ENCODE results near the gene SLC15A2.
"Not testable (repeated sequence)": the region's sequence is repeated elsewhere in the genome, so short reads cannot be mapped to it uniquely, and the experiment has no call there.

The SLC15A2 gene

GRCh38 chr3:121894301-121894990, at the start of gene SLC15A2:
TSS of gene SLC15A2 (plus strand) at chr3:121894401. CDS start at chr3:121894477, 76 bp downstream.
- no peaks in the 10 kb centered on the region for H3K9me3 Mint-ChIP-seq
- H3K36me3 Mint-ChIP-seq (ENCODE audit: low read depth) = peaks cover 9% of the 10 kb centered on the region
- H3K27me3 Mint-ChIP-seq (ENCODE audit: low read depth) = no peaks in the 10 kb centered on the region
- H3K4me1 Mint-ChIP-seq (ENCODE audit: low read depth) = no peaks in the 10 kb centered on the region
- no peak within 1 kb of the TSS for H3K27ac Mint-ChIP-seq
- H3K4me3 Mint-ChIP-seq = no peak within 1 kb of the TSS

- Mint-ChIP-seq H3K9me3 (no peaks in the 10 kb centered on the region), H3K4me3 (no peak overlapping the region), H3K36me3 (ENCODE audit: low read depth) (peaks cover 21% of the 10 kb centered on the region), H3K27me3 (ENCODE audit: low read depth) (no peaks in the 10 kb centered on the region), H3K27ac (no peak overlapping the region), H3K4me1 (ENCODE audit: low read depth) (peaks cover 2% of the 10 kb centered on the region)
Observed at GRCh38 chr3:121844892-121845291, 49.3 kb upstream of the SLC15A2 start.

- Mint-ChIP-seq H3K27ac (no peak overlapping the region), H3K4me3 (no peak overlapping the region), H3K27me3 (ENCODE audit: low read depth) (no peaks in the 10 kb centered on the region), H3K36me3 (ENCODE audit: low read depth) (peaks cover 26% of the 10 kb centered on the region), H3K9me3 (no peaks in the 10 kb centered on the region), H3K4me1 (ENCODE audit: low read depth) (peaks cover 2% of the 10 kb centered on the region)
Observed at GRCh38 chr3:121852256-121852655, 41.9 kb upstream of the SLC15A2 start.

GRCh38 chr3:121855555-121855954, 38.6 kb upstream of the SLC15A2 start:
- Mint-ChIP-seq H3K9me3 (no peaks in the 10 kb centered on the region), H3K27me3 (ENCODE audit: low read depth) (no peaks in the 10 kb centered on the region), H3K36me3 (ENCODE audit: low read depth) (peaks cover 36% of the 10 kb centered on the region), H3K27ac (no peak overlapping the region), H3K4me3 (no peak overlapping the region), H3K4me1 (ENCODE audit: low read depth) (peaks cover 2% of the 10 kb centered on the region)

DNA sequence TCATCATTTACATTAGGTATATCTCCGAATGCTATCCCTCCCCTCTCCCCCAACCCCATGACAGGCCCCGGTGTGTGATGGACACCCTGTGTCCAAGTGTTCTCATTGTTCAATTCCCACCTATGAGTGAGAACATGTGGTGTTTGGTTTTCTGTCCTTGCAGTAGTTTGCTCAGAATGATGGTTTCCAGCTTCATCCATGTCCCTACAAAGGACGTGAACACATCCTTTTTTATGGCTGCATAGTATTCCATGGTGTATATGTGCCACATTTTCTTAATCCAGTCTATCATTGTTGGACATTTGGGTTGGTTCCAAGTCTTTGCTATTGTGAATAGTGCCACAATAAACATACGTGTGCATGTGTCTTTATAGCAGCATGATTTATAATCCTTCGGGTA, 36.4 kb upstream of the SLC15A2 start:
- H3K4me3 Mint-ChIP-seq, H3K9me3 Mint-ChIP-seq: not testable (repeated sequence)

GRCh38 chr3:121863247-121863646, 31.0 kb upstream of the SLC15A2 start:
- H3K4me1 Mint-ChIP-seq (ENCODE audit: low read depth); H3K27ac Mint-ChIP-seq; H3K9me3 Mint-ChIP-seq; H3K27me3 Mint-ChIP-seq (ENCODE audit: low read depth); H3K4me3 Mint-ChIP-seq: not testable (repeated sequence)
- peaks cover 31% of the 10 kb centered on the region for H3K36me3 Mint-ChIP-seq (ENCODE audit: low read depth)

More for the DNA sequence above, 36.4 kb upstream of the SLC15A2 start:
- not testable (repeated sequence) for H3K27ac Mint-ChIP-seq; H3K27me3 Mint-ChIP-seq (ENCODE audit: low read depth); H3K4me1 Mint-ChIP-seq (ENCODE audit: low read depth)
- H3K36me3 Mint-ChIP-seq (ENCODE audit: low read depth) = peaks cover 44% of the 10 kb centered on the region

DNA sequence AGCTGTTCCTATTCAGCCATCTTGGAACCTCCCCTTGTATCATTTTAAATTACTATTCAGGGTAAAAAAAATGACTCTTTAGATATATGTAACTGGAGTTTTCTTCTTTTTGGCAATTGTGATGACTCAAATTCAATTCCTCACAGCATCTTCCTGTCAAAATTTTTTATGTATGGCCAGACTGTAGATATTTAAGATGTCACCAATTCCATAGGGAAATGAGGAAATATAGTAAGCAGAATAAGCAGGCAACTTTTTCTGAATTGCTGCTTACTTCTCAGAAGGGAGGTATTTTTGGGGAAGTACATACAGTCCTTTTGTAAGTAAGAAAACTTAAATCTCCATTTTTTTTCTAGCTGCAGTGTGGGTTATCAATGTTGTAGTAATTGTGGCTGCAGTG, 30.4 kb upstream of the SLC15A2 start:
- no peak overlapping the region for H3K27ac Mint-ChIP-seq
- peaks cover 30% of the 10 kb centered on the region for H3K36me3 Mint-ChIP-seq (ENCODE audit: low read depth)
- H3K9me3 Mint-ChIP-seq = no peaks in the 10 kb centered on the region
- H3K4me3 Mint-ChIP-seq = no peak overlapping the region
- peaks cover 2% of the 10 kb centered on the region for H3K4me1 Mint-ChIP-seq (ENCODE audit: low read depth)
- no peaks in the 10 kb centered on the region for H3K27me3 Mint-ChIP-seq (ENCODE audit: low read depth)

- H3K4me1 Mint-ChIP-seq (ENCODE audit: low read depth) = no peaks in the 10 kb centered on the region
- no peak overlapping the region for H3K27ac Mint-ChIP-seq
- H3K9me3 Mint-ChIP-seq = no peaks in the 10 kb centered on the region
- no peak overlapping the region for H3K4me3 Mint-ChIP-seq
- H3K27me3 Mint-ChIP-seq (ENCODE audit: low read depth) = no peaks in the 10 kb centered on the region
- H3K36me3 Mint-ChIP-seq (ENCODE audit: low read depth) = peaks cover 21% of the 10 kb centered on the region
Observed at GRCh38 chr3:121869736-121870135, 24.5 kb upstream of the SLC15A2 start.

DNA sequence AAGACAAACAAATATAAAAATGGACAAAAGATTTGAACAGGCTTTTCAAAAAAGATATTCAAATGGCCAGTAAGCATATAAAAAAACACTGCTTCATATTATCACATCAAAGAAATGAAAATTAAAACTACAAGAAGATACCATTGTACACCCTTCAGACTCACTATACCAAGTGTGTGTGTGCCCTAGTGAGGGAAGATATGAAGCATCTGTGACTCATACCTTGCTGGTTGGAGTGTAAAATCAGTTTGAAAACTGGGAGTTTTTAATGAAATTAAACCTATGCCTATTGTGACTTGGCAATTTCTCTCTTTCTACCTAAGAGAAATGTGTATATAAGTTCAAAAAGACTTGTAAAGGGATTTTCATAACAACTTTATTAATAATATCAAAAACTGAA, 23.5 kb upstream of the SLC15A2 start:
- Mint-ChIP-seq H3K4me1 (ENCODE audit: low read depth) (no peaks in the 10 kb centered on the region), H3K4me3 (no peak overlapping the region), H3K27ac (no peak overlapping the region), H3K36me3 (ENCODE audit: low read depth) (peaks cover 21% of the 10 kb centered on the region), H3K9me3 (no peaks in the 10 kb centered on the region), H3K27me3 (ENCODE audit: low read depth) (no peaks in the 10 kb centered on the region)

DNA sequence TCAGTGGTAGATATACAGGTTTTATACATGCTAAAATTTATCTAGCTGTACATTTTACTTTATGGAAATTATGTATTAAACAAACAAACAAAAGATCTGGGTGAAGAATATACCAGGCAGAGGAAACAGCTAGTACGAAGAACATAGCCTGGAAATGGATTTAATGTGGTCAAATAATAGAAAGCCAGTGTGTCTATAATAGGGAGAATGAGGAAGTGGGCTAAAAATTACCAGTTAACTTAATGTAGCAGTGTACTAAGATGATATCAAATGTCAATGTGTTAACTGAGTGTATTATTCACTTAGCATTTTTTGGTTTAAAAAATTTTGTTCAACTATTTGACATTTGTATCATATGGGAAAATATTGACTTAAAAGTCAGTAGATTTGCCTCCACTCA, 22.8 kb upstream of the SLC15A2 start:
- Mint-ChIP-seq H3K27ac (no peak overlapping the region), H3K4me3 (no peak overlapping the region), H3K4me1 (ENCODE audit: low read depth) (no peaks in the 10 kb centered on the region), H3K9me3 (no peaks in the 10 kb centered on the region), H3K27me3 (ENCODE audit: low read depth) (no peaks in the 10 kb centered on the region), H3K36me3 (ENCODE audit: low read depth) (peaks cover 18% of the 10 kb centered on the region)

DNA sequence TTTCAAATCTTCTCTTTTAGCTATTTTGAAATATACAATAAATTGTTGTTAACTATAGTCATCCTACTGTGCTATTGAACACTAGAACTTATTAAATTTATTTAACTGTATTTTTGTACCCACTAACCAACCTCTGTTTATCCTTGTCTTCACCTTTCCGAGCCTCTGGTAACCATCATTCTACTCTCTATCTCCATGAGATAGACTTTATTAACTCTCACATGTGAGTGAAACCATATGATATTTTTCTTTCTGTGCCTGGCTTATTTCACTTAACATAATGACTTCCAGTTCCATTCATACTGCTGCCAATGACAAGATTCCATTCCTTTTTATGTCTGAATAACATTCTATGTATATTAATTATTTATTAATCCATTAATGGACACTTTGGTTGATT, 15.8 kb upstream of the SLC15A2 start:
- Mint-ChIP-seq H3K27me3 (ENCODE audit: low read depth) (no peaks in the 10 kb centered on the region), H3K9me3 (no peaks in the 10 kb centered on the region), H3K4me3 (no peak overlapping the region), H3K36me3 (ENCODE audit: low read depth) (peaks cover 12% of the 10 kb centered on the region), H3K4me1 (ENCODE audit: low read depth) (peaks cover under 1% of the 10 kb centered on the region), H3K27ac (no peak overlapping the region)

DNA sequence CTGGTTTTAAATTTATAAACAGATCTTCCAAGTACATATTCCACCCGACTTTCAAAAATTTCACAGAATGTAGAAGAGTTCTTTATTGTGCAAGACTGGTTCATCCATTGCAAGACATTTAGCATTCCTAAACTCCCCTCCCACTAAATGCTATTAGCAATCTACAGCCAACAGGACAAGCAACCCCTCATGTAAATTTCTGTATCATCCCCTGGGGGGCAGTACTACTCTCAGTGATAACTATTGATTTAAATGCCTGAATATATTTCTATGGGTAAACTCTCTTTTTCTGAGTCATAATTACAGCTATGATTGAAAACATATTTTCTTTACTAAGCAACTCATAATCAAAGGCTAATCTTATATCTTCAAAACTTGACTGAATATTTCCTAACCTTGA, 10.7 kb upstream of the SLC15A2 start:
- no peak overlapping the region for H3K27ac Mint-ChIP-seq

DNA sequence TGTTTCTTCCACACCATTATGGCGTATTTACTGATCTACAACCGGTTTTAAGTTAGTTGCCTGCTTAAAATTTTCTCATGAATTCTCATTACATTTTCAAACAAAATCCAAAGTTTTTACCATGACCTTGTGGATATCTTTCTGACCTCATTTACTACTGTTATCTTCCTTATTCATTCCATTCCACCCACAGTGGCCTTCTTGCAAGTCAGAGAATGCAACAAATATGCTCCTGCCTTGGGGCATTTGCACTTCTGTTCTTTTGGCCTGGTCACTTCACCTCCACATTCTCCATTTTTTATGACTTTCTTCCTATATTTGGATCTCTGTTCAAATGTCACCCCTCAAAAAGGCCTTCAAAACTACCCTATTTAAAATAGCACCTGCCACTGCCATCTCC, 8.8 kb upstream of the SLC15A2 start:
- Mint-ChIP-seq H3K4me3 (no peak overlapping the region), H3K9me3 (no peaks in the 10 kb centered on the region), H3K4me1 (ENCODE audit: low read depth) (peaks cover 2% of the 10 kb centered on the region), H3K36me3 (ENCODE audit: low read depth) (peaks cover 8% of the 10 kb centered on the region), H3K27ac (no peak overlapping the region), H3K27me3 (ENCODE audit: low read depth) (no peaks in the 10 kb centered on the region)

More for the DNA sequence above, 10.7 kb upstream of the SLC15A2 start:
- peaks cover 12% of the 10 kb centered on the region for H3K36me3 Mint-ChIP-seq (ENCODE audit: low read depth)
- no peak overlapping the region for H3K4me3 Mint-ChIP-seq
- H3K4me1 Mint-ChIP-seq (ENCODE audit: low read depth) = peaks cover 2% of the 10 kb centered on the region
- H3K9me3 Mint-ChIP-seq = no peaks in the 10 kb centered on the region
- no peaks in the 10 kb centered on the region for H3K27me3 Mint-ChIP-seq (ENCODE audit: low read depth)

GRCh38 chr3:121895121-121895520, 920 bp downstream of the SLC15A2 start:
- no peaks in the 10 kb centered on the region for H3K27me3 Mint-ChIP-seq (ENCODE audit: low read depth)
- H3K36me3 Mint-ChIP-seq (ENCODE audit: low read depth) = peaks cover 9% of the 10 kb centered on the region
- H3K9me3 Mint-ChIP-seq = no peaks in the 10 kb centered on the region
- no peak overlapping the region for H3K27ac Mint-ChIP-seq
- no peaks in the 10 kb centered on the region for H3K4me1 Mint-ChIP-seq (ENCODE audit: low read depth)
- no peak overlapping the region for H3K4me3 Mint-ChIP-seq

DNA sequence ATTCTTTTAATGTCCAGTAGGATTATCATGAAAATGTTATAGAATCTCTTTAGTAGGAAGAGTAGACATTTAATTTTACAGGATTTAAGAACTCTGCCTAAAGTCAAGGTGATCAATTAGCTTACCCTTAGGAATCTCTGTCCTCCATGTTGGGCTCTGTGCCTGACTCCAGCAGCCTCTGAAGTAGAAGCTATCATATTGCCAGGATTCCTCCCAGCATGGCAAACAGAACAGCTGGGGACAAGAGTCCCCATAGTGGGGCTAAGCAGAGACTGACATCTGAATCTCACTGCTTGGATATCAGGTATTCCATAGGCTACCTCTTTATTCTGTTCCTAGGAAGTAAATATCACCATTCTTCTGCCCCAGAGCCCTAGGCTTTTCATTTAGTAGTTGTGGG, 1.5 kb downstream of the SLC15A2 start:
- Mint-ChIP-seq H3K4me3 (no peak overlapping the region), H3K36me3 (ENCODE audit: low read depth) (peaks cover 9% of the 10 kb centered on the region), H3K27me3 (ENCODE audit: low read depth) (no peaks in the 10 kb centered on the region), H3K4me1 (ENCODE audit: low read depth) (no peaks in the 10 kb centered on the region), H3K27ac (no peak overlapping the region), H3K9me3 (no peaks in the 10 kb centered on the region)

DNA sequence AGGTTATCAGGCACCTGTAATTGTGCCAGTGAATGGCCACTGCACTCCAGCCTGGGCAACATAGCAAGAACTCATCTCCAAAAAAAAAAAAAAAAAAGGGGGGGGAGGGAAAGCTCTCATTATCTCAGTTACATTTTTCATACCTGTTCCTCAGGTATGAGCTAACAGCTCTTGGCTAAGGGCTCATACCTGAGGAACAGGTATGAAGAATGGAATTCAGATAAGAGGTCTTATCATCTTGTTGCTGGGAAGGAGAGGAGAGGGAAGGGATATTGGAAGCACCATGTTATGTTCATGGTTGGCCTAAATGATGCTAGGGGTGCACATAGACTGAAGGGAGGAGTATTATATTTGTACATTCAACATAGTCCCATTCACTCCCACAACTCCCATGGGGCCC, 2.6 kb downstream of the SLC15A2 start:
- no peaks in the 10 kb centered on the region for H3K27me3 Mint-ChIP-seq (ENCODE audit: low read depth)
- H3K36me3 Mint-ChIP-seq (ENCODE audit: low read depth) = peaks cover 12% of the 10 kb centered on the region
- H3K27ac Mint-ChIP-seq = no peak overlapping the region
- no peaks in the 10 kb centered on the region for H3K4me1 Mint-ChIP-seq (ENCODE audit: low read depth)
- H3K9me3 Mint-ChIP-seq = no peaks in the 10 kb centered on the region
- no peak overlapping the region for H3K4me3 Mint-ChIP-seq
